ENCODE measurements around the gene ATP7B.

The ATP7B gene

DNA sequence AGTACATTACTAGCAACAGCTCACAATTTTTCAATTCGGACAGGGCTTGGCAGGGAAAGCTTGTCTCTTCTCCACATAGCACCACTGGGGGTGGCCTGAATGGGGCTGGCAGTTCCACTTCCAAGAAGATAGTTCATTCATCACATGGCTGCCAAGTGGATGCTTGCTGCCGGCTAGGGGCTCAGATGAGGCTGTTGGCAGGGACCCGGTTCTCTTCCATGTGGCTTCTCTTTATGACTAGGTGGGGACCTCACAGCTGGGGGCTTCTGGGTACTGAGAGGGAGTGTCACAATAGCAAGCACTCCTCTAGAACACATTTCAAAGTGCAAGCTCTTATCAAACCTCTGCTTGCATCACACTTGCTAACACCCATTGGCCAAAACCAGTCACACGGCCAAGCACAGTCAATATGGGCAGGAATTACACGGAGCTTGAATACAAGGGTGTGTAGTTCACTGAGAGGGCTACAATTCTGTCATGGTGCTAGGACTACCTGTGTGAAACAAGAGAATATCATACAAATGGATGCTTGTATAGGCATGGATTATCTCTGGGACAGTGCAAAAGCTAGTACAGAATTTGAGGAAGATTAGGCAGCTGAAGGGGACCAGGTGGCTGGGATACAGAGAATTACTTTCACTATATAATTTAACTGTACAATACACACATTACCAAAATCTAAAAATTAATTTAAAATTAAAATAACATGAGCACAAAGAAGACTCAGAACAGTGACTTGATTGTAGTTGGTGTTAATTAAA lies 32.3 kb downstream of the ATP7B start:
- no peak for DNase-seq

- no peak for DNase-seq
Observed at GRCh38 chr13:51977625-51978024, 33.6 kb downstream of the ATP7B start.

GRCh38 chr13:51976890-51977289 lies 34.4 kb downstream of the ATP7B start:
- no peak for DNase-seq

- DNase-seq: no peak
Observed at GRCh38 chr13:51976423-51976822, 34.8 kb downstream of the ATP7B start.

GRCh38 chr13:51974482-51974881 lies 36.8 kb downstream of the ATP7B start:
- no peak for DNase-seq

DNA sequence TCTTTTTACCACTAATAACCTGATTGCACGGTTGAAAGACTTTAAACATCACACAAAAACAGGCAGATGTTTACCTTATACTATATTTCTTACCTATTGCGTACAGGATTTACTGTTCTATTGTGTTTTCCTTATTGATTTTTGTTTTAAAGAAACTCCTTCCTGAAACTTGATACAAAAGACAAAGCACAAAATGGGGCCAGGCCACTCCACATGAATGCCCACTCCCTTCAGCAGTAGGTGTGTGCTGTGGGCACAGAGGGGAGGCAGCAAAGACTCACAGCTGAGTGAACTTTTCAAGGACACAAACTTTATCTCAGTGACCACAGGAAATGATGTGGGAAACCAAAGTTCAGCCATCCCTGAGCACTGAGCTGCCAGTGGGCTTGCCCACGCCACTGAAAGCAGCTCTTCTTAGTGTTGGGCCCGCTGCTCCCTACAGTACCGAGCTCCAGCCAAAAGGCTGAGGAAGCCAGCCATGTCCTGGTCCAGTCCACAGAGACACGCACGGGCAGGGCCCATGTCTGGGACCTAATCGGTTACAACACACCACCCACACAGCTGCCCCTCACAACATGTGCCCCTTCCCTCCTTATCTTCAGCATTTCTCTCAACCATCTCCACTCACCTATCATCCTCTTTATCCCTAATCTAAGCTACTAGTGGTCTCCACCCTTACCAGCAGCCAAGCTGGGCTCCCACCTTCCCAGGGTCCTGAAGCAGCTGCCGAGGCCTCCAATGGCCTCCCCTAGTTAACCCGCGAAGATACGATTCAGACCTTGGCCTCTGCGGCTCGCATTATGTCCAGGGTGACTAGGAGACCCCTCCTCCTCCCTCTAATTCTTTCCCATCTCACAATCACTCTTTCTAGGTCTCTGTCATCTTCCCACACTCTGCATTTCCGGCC lies 39.5 kb downstream of the ATP7B start:
- DNase-seq: no peak

GRCh38 chr13:51970349-51970748 lies 40.9 kb downstream of the ATP7B start:
- no peak for DNase-seq

DNA sequence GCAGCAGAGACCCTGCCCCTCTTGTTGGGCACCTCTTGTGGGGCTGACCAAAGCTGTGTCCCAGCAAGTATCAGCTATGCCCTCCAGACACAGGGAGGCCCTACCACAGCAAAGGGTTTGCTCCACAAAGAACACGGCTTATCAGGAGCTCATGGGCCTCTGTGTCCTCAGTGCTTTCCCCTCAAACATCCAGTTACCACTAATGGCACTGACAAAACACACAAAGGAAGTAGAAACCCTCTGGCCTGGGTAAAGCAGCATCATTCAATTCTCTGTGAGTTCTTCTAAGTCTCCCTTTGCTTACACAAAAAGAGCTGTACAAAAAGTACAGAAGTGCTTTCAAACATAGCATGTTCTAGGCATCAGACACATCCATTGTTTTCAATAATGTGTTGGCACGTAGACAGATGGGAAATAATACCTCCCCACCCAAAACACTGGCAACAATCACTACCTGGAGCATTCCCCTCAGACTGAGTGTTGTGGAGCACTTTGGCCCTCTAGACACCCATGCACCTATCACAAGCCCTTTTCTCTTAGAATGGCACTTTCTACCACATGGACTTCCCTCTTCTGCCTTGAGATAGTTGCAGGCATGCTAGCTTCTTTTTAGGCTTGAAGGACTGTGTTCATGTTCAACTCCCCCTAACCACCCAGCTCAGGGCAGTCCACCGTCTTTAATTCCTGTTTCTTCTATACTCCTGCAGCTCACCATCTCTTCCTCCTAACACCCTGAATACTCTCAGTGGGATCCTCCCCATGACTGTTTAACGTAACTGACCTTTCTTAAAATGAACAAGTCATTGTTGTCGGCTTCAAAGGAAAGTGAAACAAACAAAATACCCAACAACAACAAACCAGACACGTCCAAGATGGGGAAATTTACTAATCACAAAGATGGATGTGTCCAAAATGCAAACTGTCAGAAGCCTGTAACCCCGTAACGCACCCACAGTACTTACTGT lies 43.5 kb downstream of the ATP7B start:
- no peak for DNase-seq

GRCh38 chr13:51966186-51966585 lies 45.1 kb downstream of the ATP7B start:
- DNase-seq: no peak

DNA sequence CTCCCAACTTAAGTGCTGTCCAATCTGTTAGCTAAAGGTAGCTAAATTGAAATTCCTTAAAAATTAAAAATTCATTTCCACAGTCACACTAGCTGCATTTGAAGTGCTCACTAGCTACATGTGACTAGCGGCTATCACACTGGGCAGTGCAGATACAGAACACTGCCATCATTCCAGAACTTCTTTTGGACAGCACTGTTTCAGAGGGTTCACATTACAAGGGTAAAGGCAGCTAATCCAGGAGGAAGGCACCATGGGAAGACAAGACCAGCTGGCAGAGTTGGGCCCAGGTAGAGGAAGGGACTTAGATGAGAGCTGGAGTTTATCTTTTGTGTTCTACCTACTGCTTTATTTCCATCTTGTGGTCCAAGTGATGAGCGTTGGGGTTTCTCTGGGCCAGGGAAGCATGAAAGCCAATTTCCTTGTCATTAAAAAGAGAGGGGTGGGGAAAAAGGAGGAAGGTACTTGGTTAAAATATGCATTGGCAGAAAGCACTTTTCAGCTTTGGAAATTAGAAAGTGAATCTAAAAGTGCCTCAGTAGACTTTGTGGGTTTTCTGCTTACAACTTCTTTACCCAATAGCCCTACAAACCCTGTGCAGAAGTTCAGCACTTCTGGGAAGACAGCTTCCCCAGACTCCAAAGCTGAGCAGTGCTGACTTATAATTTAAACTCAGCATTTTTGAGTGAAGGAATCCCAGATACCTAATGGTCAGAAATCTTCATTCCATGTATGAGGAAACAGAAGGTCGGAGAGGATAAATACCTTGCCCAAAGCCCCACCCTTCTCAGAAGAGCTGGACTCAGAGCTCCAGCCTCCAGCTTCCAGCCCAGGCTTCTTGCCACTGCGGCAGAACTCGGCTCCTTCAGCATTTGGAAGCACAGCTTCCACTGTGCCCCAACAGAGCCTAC lies 49.5 kb downstream of the ATP7B start:
- no peak for DNase-seq

GRCh38 chr13:51960766-51961165 lies 50.5 kb downstream of the ATP7B start:
- DNase-seq: no peak

GRCh38 chr13:51959773-51960172 lies 51.5 kb downstream of the ATP7B start:
- no peak for DNase-seq

- no peak for DNase-seq
Observed at GRCh38 chr13:51958217-51958547, 53.1 kb downstream of the ATP7B start.

DNA sequence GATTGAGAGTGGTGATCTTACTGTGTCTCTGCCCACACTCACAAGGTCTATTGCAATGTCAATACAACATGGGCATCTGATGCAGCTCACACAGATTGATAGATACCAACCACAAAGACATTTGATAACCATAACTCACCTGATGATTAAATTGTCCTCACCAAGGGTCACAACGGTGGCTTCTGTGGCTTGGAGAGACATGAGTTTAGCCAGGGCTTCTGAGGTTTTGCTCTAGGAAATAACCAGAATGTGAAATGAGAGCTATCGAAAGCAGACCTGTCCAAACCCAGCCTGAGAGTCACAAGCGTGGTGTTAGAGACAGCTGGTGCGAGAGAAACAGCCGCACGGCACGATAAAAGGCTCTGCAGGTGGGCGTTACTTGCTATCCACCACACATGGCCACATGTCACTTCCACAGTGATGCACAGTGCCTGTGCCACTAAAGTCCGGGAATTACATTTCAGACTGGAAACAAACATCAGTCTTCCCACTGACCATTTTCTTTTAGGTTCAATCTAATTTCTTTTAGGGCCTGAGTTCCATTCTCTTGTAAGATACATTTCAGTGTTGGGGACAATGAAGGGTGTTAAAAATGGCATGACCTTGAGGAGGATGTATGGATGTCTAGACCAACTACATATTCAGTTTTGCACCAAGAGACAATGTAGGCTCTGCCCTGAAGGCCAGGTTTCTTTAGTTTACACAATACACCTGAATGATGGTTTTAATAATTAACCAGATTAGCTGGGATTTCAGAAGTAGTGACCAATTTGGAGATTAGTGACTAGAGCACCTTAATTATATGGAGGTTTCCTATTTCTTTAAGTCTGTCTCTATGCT lies 53.7 kb downstream of the ATP7B start:
- peak in 3 of 56 donors; percentile 16 to 21 (median 17) for DNase-seq

DNA sequence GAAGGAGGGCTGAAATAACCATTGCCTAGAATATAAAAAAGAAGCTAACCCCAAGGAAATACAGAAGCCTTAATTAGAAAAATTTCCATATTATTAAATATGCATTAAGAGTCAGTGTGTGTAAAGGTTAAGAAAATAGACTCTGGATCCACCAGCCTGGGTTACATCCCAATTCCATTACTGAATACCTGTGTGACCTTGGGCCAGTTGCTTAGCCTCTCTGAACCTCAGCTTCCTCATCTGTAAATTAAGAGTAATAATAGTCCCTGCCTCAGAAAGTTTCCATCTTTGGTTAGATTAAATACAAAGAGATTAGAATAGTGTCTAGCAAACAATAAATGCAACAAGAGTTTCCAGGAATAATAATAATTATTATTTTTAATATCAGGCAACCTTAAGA lies 54.5 kb downstream of the ATP7B start:
- no peak for DNase-seq

DNA sequence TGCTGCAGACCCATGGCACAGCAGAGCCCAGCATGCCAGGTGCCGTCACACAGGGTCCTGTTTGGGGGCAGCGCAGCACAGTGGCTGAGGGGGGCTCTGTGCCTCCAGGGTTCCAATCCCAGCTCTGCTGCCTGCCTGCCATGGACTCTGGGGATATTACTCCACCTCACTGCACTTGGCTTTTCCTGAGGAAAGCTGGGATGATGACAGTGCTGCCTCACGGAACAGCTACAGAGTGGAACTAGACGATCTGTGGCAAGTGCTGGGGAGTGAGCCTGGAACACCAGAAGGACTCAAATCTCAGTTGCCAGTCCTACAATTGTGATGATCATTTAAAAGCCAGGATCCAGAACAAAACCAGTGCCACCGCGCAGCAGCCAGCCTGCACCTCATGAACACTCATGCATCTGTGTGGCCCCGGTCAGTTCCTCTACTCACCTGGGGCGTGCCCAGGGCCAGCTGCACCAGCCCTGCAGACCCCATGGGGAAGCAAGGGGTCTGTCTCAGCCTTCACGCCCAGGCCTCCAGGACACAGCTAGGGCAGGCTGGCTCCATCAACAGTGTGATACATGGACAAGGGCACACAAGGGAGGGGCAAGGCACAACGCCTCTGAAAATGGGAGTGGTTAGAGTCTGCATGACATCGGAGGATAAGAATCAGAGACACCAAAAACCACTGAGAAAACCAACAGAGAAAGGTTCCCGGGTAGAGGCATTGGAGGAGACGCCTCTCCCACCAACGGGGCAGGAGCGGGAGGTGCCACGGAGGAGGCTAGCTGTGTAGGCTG lies 55.2 kb downstream of the ATP7B start:
- DNase-seq: no peak

DNA sequence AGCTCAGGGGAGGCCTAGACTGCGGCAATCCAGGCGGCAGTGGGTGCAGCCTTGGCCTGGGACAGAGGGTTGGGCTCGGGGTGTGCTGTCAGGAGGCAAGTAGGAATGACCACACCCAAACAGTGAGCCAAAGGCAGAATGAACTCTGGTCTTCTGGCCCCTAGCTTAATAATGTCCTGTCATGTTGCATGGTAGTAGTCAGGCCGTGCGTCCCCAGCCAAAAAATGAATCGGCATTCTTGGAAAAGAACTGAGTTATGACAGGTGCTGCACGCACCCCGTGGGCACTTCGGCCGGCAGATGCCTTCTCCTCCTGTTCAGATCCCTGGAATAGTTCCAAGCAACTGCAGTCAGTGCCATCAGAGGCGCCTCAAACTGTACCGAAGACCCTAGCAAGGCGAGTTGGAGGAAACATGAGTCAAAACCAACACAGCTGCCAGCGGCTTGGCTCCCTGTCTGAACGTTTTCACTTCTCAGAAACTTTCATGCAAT lies 55.9 kb downstream of the ATP7B start:
- peak in 1 of 56 donors; percentile 27 for DNase-seq

Measured in amygdala (tissue), 56 donors.